Psoas muscle (tissue), 8 donors: Measurements from ENCODE around the gene LRP5. TPM values are rescaled to one million over a fixed set of nuclear protein-coding genes. Genes with fewer than 3 reads are reported as not detected.

ENCODE experiments used
- ATAC-seq, 4 donors: fragments of 200-7000 bp; cut with Tn5 transposase; one replicate each; pipeline ENCODE4 v1.9.1; 2020; ENCODE audit warnings: moderate library complexity in 3 of 4, mild to moderate bottlenecking in 2 of 4
- DNase-seq, 2 donors: peaks; one replicate each; pipeline ENCODE4 v3.0.0-alpha.2; 2020
- H3K27ac ChIP-seq: fragments of 200-600 bp; one replicate; pipeline ENCODE4 v1.8.0; 2022
- H3K27me3 ChIP-seq, 3 donors: fragments of 200-600 bp in 1 of 3; one replicate each; pipeline versions ENCODE4 v1.6.1 to v1.8.0; 2013 to 2022; ENCODE audit warnings: low read length in 2 of 3, mild to moderate bottlenecking in 2 of 3, moderate library complexity in 1 of 3; ENCODE audit not compliant: insufficient read depth in 3 of 3
- H3K36me3 ChIP-seq, 2 donors: fragments of 200-600 bp in 1 of 2; one replicate each; pipeline versions ENCODE4 v1.6.1 to v1.8.0; 2013 to 2022; ENCODE audit warnings: low read depth in 1 of 2, mild to moderate bottlenecking in 1 of 2, moderate library complexity in 1 of 2; ENCODE audit not compliant: insufficient read depth in 1 of 2
- H3K4me1 ChIP-seq: fragments of 200-600 bp; one replicate; pipeline ENCODE4 v1.8.0; 2022
- H3K4me3 ChIP-seq: fragments of 200-600 bp; one replicate; pipeline ENCODE4 v1.8.0; 2022; ENCODE audit warnings: mild to moderate bottlenecking
- H3K9me3 ChIP-seq: fragments of 200-600 bp; one replicate; pipeline ENCODE4 v1.8.0; 2022
- WGBS, 3 donors: extraction: QIAGEN DNeasy Blood & Tissue Kit; methylation state at CpG; one replicate each; pipeline versions ENCODE4 v1.1.6 to v1.1.7; 2013; 5-methylcytosine and 5-hydroxymethylcytosine counted together
- intact Hi-C, 2 donors: fragments of 100-400 bp; cut with DNase I; formaldehyde crosslinking; loops; one replicate each; pipeline versions ENCODE4 v1.11.0 to v1.14.2; 2022
- polyA plus RNA-seq, 3 donors: library from polyadenylated mRNA; stranded (reverse); fragments of 200-250 nt; gene quantifications; one replicate each; pipeline ENCODE4 v1.2.3, GENCODE V29; 2013
- total RNA-seq, 4 donors: library from RNA; stranded (reverse); fragmentation: NEBNext Ultra II Directional in 2 of 4; extraction: Animal tissue kit (Norgen Biotek cat#: 25700) in 2 of 4; gene quantifications; one replicate each; pipeline versions ENCODE4 v1.2.1 to v1.2.4, GENCODE V29; 2021 to 2023
- TF ChIP-seq, protein P1 (sequence below): fragments of 200-600 bp; IDR thresholded peaks from one replicate; pipeline ENCODE4 v1.8.0; 2022; ENCODE audit warnings: antibody characterized with exemption
- donor health status: healthy with polysubstance abuse.
- donor health status: DM: no; HTN: no; CAD: no; lungs with moderate emphysema.
- donor health status: Bipolar disorder and iron deficiency.
- donor health status: healthy.
- donor health status: DM: yes; HTN: yes; CAD: no.
- donor health status: DM: no; HTN: no; CAD: no.
- donor health status: DM: no; HTN: no; CAD: no.
- donor health status: DM: yes; HTN: yes; CAD: no.

The LRP5 gene
- total and polyA plus RNA-seq, 7 donors = 5.3 to 19.2 (median 16.7) TPM

DNA sequence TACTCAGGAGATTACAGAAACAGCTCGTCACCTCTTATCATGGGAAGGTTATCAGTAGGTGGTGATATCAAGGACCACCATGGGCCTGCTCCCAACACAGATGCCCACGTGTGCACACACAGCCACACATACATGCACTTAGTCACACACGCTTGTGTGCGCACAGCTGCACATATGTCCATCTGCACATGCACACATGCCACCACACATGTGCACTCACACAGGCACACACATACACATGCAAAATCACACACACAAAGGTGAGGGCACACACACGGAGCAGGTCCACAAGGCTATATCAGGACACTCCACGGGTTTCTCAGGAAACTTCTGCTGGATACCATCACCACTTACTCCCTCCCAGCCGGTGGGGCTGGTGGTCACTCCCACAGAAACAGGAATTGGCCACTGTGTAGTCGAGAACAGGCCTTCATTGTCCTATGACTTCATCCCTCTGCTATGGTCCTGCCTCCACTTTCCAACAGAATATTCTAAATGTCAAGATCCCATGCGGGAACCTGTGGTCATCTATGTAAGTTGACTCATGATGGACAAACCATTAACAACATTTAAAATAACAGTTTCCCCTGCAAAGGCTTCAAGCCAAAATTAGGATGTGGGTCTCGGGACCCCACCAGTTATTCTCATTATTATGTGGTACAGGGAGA, 42.8 kb upstream of the LRP5 start:
- ATAC-seq (peak in 1 of 4 donors; percentile 17), DNase-seq (no peak)
- Histone ChIP-seq H3K9me3 (no peaks in the 10 kb centered on the region), H3K4me1 (peaks cover 25% of the 10 kb centered on the region), H3K36me3 (peaks cover 4 to 36% of the 10 kb centered on the region in 2 donors), H3K27me3 (no peaks in the 10 kb centered on the region), H3K4me3 (peak overlapping the region; percentile 72), H3K27ac (peak overlapping the region; percentile 67)
- TF ChIP-seq, protein P1, sequence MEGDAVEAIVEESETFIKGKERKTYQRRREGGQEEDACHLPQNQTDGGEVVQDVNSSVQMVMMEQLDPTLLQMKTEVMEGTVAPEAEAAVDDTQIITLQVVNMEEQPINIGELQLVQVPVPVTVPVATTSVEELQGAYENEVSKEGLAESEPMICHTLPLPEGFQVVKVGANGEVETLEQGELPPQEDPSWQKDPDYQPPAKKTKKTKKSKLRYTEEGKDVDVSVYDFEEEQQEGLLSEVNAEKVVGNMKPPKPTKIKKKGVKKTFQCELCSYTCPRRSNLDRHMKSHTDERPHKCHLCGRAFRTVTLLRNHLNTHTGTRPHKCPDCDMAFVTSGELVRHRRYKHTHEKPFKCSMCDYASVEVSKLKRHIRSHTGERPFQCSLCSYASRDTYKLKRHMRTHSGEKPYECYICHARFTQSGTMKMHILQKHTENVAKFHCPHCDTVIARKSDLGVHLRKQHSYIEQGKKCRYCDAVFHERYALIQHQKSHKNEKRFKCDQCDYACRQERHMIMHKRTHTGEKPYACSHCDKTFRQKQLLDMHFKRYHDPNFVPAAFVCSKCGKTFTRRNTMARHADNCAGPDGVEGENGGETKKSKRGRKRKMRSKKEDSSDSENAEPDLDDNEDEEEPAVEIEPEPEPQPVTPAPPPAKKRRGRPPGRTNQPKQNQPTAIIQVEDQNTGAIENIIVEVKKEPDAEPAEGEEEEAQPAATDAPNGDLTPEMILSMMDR = no peak
- intact Hi-C loops = loop anchor here in 1 of 2 donors (5.0 kb wide), 1 partner anchor 113 kb away; no protein-coding TSS in a partner anchor
- 47 to 54% (median 53%) methylated on average over 10 of the region's 10 CpGs for WGBS, 3 donors

DNA sequence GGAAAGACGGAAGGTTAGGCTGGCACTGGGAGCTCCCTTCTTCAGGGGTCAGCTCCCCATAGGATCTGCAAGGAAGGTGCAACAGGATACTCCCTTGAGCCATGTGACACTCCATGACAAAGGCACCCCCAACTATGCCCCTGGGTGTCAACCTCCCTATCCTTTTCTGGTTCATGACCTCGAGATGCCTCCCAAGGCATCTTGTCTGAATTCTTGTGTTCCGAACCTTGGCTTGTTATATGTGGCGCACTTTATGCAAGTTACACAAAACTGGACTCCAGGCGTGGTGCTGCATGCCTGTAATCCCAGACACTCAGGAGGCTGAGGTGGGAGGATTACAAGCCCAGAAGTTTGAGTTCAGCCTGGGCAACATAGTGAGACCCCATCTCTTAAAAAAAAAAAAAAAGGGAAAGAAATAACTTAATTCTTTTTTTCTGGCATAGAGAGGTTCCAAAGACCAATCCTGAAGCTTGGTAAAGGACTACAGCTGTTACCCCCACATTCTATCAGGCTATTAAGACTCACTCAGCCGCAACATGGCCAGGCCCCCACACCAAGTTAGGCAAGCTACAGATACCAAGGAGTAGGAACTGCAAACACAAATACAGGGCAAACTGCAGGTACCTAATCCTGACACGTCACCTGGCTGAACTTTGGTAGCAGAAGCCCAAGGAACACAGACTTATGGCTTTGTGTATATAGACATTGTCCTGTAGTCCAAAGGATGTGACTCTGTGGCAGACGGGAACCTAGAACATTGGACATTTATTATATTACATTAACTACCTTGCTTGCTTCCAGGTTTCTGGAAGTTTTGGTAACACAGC, 42.0 kb upstream of the LRP5 start:
- 63 to 71% (median 70%) methylated on average over 8 of the region's 8 CpGs for WGBS, 3 donors
- Histone ChIP-seq H3K4me1 (peaks cover 25% of the 10 kb centered on the region), H3K27me3 (no peaks in the 10 kb centered on the region), H3K36me3 (peaks cover 0 to 28% of the 10 kb centered on the region in 2 donors), H3K4me3 (peak overlapping the region; percentile 72), H3K9me3 (no peaks in the 10 kb centered on the region), H3K27ac (peak overlapping the region; percentile 88)
- ATAC-seq = no peak
- DNase-seq = no peak
- intact Hi-C loops = loop anchor here in 1 of 2 donors (5.0 kb wide), 1 partner anchor 112 kb away; no protein-coding TSS in a partner anchor
- TF ChIP-seq, protein P1 = no peak

DNA sequence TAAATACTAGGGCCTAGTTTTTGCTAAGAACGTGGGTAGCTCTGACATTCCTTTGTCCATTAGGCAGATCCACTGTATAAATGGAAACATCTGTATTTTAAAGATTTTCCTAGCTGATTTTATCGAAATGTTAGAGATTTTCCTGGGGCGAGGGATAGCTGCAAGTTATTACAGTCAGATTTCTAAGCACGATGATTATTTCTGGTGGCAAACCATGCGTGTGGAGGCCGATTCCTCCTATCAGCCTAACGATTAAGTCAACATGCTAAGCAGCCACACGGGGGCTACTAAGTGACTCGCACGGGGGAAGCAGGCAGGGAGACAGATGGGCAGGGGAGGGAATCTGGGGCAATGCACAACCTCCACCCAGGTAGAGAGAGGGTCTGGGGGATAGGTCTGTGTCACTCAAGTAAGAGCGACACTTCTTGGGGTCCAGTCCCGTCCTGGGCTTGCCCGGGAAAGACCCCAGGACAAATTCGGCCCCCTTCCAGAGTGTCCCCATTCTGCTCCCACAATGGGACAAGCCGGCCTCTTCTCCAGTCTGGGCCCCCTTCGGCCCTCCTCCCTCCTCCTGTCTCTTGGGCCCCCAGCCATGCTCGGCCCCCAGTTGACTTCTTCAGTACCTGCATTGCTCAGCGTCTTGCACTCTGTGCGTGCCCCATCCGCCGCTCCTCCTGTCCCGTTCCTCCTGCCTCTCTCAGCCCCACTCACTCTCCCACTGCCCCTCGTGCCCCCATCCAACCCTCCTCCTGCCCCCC, 41.2 kb upstream of the LRP5 start:
- intact Hi-C loops = loop anchor here in 1 of 2 donors (5.0 kb wide), 1 partner anchor 111 kb away; no protein-coding TSS in a partner anchor
- peak overlapping the region; percentile 72 for H3K4me3 ChIP-seq
- 2 to 3% (median 2%) methylated on average over 23 of the region's 23 CpGs for WGBS, 3 donors
- peaks cover 25% of the 10 kb centered on the region for H3K4me1 ChIP-seq
- no peaks in the 10 kb centered on the region for H3K9me3 ChIP-seq
- peaks cover 0 to 20% of the 10 kb centered on the region in 2 donors for H3K36me3 ChIP-seq
- DNase-seq (peak; percentile 61 to 75), ATAC-seq (peak; percentile 58 to 78 (median 66))
- TF ChIP-seq, protein P1 = peak; percentile 47
- no peaks in the 10 kb centered on the region for H3K27me3 ChIP-seq
- peak overlapping the region; percentile 88 for H3K27ac ChIP-seq

DNA sequence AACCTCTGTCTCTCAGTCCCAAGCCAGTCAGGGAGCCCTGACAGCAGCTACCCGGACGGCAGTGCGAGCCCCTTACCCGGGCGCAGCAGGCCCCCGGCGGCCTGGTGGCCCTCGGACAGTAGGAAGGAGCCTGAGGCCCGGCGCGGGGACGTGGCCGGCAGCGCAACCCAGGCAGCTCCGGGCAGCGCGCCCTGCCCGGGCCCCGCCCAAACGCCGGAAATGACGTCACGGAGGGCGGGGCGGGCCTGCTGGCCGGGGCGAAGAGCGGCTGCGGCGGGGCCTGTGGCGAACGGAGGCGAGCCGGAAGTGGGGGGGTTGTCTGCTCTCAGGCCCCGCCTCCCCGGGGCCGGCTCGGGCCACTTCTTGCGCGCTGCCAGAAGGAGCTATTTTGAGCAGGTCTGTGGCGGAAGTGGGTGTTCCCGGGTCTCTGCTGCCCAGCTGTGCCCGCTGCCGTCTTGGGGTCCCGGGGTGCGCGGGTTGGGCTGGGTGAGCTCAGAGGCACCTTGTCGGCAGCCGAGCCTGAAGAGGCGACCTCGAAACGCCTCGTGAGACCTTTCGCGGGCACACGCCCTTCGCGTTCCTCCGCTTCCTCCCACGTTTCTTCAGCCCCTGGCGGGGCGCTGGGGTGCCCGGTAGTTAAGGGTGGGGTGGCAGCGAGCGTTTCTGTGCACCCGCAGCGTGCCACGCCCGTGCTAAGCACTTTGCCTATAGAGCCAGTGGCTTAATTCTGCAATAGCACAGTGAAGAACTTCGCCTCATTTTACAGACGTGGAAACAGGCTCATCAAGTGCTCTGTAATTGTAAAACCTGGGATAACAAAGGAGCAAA, 40.4 kb upstream of the LRP5 start, which contains the start of gene C11orf24:
Gene C11orf24, minus strand, starts transcription at position 193 of the 828 bp plus-strand sequence. CDS start 8,206 bp downstream, outside the sequence.
- no peaks in the 10 kb centered on the region for H3K27me3 ChIP-seq
- peak; percentile 95 to 98 for DNase-seq
- no peaks in the 10 kb centered on the region for H3K9me3 ChIP-seq
- intact Hi-C loops = loop anchor here in 1 of 2 donors (5.0 kb wide), 1 partner anchor 110 kb away; no protein-coding TSS in a partner anchor
- H3K4me1 ChIP-seq = peaks cover 25% of the 10 kb centered on the region
- peak within 1 kb of the TSS; percentile 88 for H3K27ac ChIP-seq
- ATAC-seq = peak; percentile 96 to 97 (median 96)
- peaks cover 0 to 12% of the 10 kb centered on the region in 2 donors for H3K36me3 ChIP-seq
- TF ChIP-seq, protein P1 = no peak
- WGBS, 3 donors = 0 to 1% (median 1%) methylated on average over 60 to 71 of the region's 71 CpGs
- peak within 1 kb of the TSS; percentile 72 for H3K4me3 ChIP-seq
